ENCODE measurements around the gene IL12RB1.

GRCh38 chr19:18107235-18107634 lies 20.5 kb upstream of the IL12RB1 start:
- no peak for TF ChIP-seq CTCF (IDR thresholded peaks at IDR 0.05)
- no peak for TF ChIP-seq POLR2A (IDR thresholded peaks at IDR 0.05)
- no peak for TF ChIP-seq POLR2AphosphoS5 (IDR thresholded peaks at IDR 0.05; ENCODE audit: insufficient read depth in 1 of 2, low read depth in 1 of 2)
